HG03571 (cell line): ENCODE results near the gene DAAM1.

Experiments
- ATAC-seq: cut with Tn5 transposase; IDR thresholded peaks from one replicate; pipeline ENCODE4 v1.9.1; 2021; ENCODE audit not compliant: unreplicated experiment

The DAAM1 gene

GRCh38 chr14:59336098-59336497 is 147.6 kb downstream of the DAAM1 start:
- no peak for ATAC-seq

- no peak for ATAC-seq
Observed at GRCh38 chr14:59336706-59337105, 148.2 kb downstream of the DAAM1 start.

GRCh38 chr14:59337141-59337611 is 148.7 kb downstream of the DAAM1 start:
- ATAC-seq, result no peak

- ATAC-seq, result no peak
Observed at GRCh38 chr14:59338761-59339160, 150.3 kb downstream of the DAAM1 start.

GRCh38 chr14:59339524-59340330 is 151.3 kb downstream of the DAAM1 start:
- ATAC-seq, result no peak

GRCh38 chr14:59341858-59342477 is 153.5 kb downstream of the DAAM1 start:
- no peak for ATAC-seq

GRCh38 chr14:59342516-59343484 is 154.3 kb downstream of the DAAM1 start:
- no peak for ATAC-seq

- ATAC-seq, result no peak
Observed at GRCh38 chr14:59343585-59343984, 155.1 kb downstream of the DAAM1 start.

- no peak for ATAC-seq
Observed at GRCh38 chr14:59344016-59344415, 155.5 kb downstream of the DAAM1 start.

GRCh38 chr14:59344691-59345455 is 156.4 kb downstream of the DAAM1 start:
- no peak for ATAC-seq

- no peak for ATAC-seq
Observed at GRCh38 chr14:59346329-59346728, 157.9 kb downstream of the DAAM1 start.

- no peak for ATAC-seq
Observed at GRCh38 chr14:59346796-59347510, 158.5 kb downstream of the DAAM1 start.

- no peak for ATAC-seq
Observed at GRCh38 chr14:59347511-59347900, 159.0 kb downstream of the DAAM1 start.

- ATAC-seq, result no peak
Observed at GRCh38 chr14:59347915-59348314, 159.4 kb downstream of the DAAM1 start.

- ATAC-seq, result no peak
Observed at GRCh38 chr14:59349258-59349701, 160.8 kb downstream of the DAAM1 start.

GRCh38 chr14:59352961-59353360 is 164.5 kb downstream of the DAAM1 start:
- ATAC-seq, result no peak

GRCh38 chr14:59354666-59355065 is 166.2 kb downstream of the DAAM1 start:
- no peak for ATAC-seq

- ATAC-seq, result no peak
Observed at GRCh38 chr14:59355091-59355490, 166.6 kb downstream of the DAAM1 start.

GRCh38 chr14:59356312-59356711 is 167.8 kb downstream of the DAAM1 start:
- ATAC-seq, result no peak

- ATAC-seq, result no peak
Observed at GRCh38 chr14:59356767-59357166, 168.3 kb downstream of the DAAM1 start.
